Stimulated activated CD4-positive, alpha-beta T cell treated with anti-CD3 and anti-CD28 coated beads, Interleukin-4, amount 100 ng/mL, for 1 hour (primary cell): Measurements from ENCODE around the gene OXER1.

Experiments
- DNase-seq: peaks from one replicate; pipeline ENCODE4 v3.0.0-alpha.2; 2020

The OXER1 gene

GRCh38 chr2:42764096-42764495, at the start of gene OXER1:
Gene OXER1 (minus strand): TSS chr2:42764135. CDS start chr2:42764062, 73 bp downstream.
- no peak for DNase-seq

GRCh38 chr2:42812899-42813479, 49.1 kb upstream of the OXER1 start:
- DNase-seq: no peak

GRCh38 chr2:42810971-42811811, 47.3 kb upstream of the OXER1 start:
- peak; percentile 20 for DNase-seq

GRCh38 chr2:42810121-42810970, 46.4 kb upstream of the OXER1 start:
- DNase-seq: peak; percentile 94

GRCh38 chr2:42809819-42810120, 45.8 kb upstream of the OXER1 start:
- DNase-seq: no peak

- no peak for DNase-seq
These were observed 45.3 kb upstream of the OXER1 start for GRCh38 chr2:42809131-42809818.

- no peak for DNase-seq
These were observed 44.4 kb upstream of the OXER1 start for GRCh38 chr2:42808301-42808700.

GRCh38 chr2:42806786-42807185, 42.9 kb upstream of the OXER1 start:
- no peak for DNase-seq

GRCh38 chr2:42804891-42805290, 41.0 kb upstream of the OXER1 start:
- DNase-seq: no peak

GRCh38 chr2:42804338-42804737, 40.4 kb upstream of the OXER1 start:
- no peak for DNase-seq

GRCh38 chr2:42802150-42802549, 38.2 kb upstream of the OXER1 start:
- no peak for DNase-seq

GRCh38 chr2:42801381-42801780, 37.4 kb upstream of the OXER1 start:
- no peak for DNase-seq

- DNase-seq: no peak
These were observed 37.0 kb upstream of the OXER1 start for GRCh38 chr2:42800981-42801380.

- no peak for DNase-seq
These were observed 36.6 kb upstream of the OXER1 start for GRCh38 chr2:42800461-42800962.

GRCh38 chr2:42799881-42800280, 35.9 kb upstream of the OXER1 start:
- DNase-seq: no peak

- no peak for DNase-seq
These were observed 33.3 kb upstream of the OXER1 start for GRCh38 chr2:42797281-42797680.

- no peak for DNase-seq
These were observed 32.7 kb upstream of the OXER1 start for GRCh38 chr2:42796427-42797248.

GRCh38 chr2:42795841-42796301, 31.9 kb upstream of the OXER1 start:
- DNase-seq: no peak

GRCh38 chr2:42795275-42795674, 31.3 kb upstream of the OXER1 start:
- DNase-seq: no peak

- DNase-seq: no peak
These were observed 30.5 kb upstream of the OXER1 start for GRCh38 chr2:42794271-42795046.
